ENCODE results near the gene CNBP.

DNA sequence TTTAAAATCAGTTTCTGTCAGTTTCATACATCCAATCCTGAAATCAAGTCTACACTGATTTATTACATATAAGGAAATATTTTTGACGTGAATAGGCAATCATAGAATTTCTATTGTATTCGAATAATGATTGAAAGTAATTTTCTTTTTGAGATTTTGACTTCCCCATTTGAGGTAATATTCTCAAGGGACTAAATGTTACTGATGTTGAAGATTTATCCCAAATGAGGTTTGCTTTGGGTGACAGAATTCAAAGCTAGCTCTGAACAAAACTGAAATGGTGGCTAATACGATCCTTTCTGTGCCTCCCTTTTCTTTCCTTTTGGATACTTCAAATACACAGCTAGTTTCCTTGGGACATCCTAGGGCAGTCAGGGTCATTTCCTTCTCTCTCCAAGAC lies 12.9 kb upstream of the CNBP start:
- TF ChIP-seq POLR2A (IDR thresholded peaks at IDR 0.05), result no peak
- TF ChIP-seq, protein P1, sequence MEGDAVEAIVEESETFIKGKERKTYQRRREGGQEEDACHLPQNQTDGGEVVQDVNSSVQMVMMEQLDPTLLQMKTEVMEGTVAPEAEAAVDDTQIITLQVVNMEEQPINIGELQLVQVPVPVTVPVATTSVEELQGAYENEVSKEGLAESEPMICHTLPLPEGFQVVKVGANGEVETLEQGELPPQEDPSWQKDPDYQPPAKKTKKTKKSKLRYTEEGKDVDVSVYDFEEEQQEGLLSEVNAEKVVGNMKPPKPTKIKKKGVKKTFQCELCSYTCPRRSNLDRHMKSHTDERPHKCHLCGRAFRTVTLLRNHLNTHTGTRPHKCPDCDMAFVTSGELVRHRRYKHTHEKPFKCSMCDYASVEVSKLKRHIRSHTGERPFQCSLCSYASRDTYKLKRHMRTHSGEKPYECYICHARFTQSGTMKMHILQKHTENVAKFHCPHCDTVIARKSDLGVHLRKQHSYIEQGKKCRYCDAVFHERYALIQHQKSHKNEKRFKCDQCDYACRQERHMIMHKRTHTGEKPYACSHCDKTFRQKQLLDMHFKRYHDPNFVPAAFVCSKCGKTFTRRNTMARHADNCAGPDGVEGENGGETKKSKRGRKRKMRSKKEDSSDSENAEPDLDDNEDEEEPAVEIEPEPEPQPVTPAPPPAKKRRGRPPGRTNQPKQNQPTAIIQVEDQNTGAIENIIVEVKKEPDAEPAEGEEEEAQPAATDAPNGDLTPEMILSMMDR (IDR thresholded peaks at IDR 0.05), result no peak
